SK-N-MC (cell line): Measurements from ENCODE around the gene SPTB.

Experiments
- EZH2 ChIP-seq: fragments of 200-600 bp; sonication (generic); IDR thresholded peaks from one replicate; pipeline ENCODE4 v1.6.1; 2017; ENCODE audit warnings: antibody characterized with exemption
- FOXP2 ChIP-seq: optimal IDR thresholded peaks from 2 replicates; pipeline ENCODE3; 2011; ENCODE audit warnings: mild to moderate bottlenecking, moderate library complexity; ENCODE audit not compliant: insufficient read depth; ENCODE audit errors: extremely low read length, control extremely low read depth
- POLR2AphosphoS5 ChIP-seq: IDR thresholded peaks from 2 replicates; pipeline ENCODE4 v1.6.1; 2012; ENCODE audit warnings: mild to moderate bottlenecking, low read depth, low read length, borderline replicate concordance

- no peak for TF ChIP-seq POLR2AphosphoS5
- no peak for TF ChIP-seq EZH2
- TF ChIP-seq FOXP2, result no peak
These were observed 89.2 kb downstream of the SPTB start for GRCh38 chr14:64790478-64790877.
